A549 (cell line): ENCODE measurements around the gene UBAC2. TPM values are rescaled to one million over a fixed set of nuclear protein-coding genes. Genes with fewer than 3 reads are reported as not detected.

Source experiments
- ATAC-seq, 2 experiments: fragments of 200-7000 bp in 1 of 2; fragments of >200 bp in 1 of 2; cut with Nextera tagmentation in 1 of 2; cut with Tn5 transposase in 1 of 2; 3 replicates each; pipeline versions ENCODE4 v1.8.0 to v1.9.1; 2018 to 2020; ENCODE audit warnings: mild to moderate bottlenecking in 1 of 2, moderate library complexity in 1 of 2
- CTCF ChIA-PET: fragments of 300-600 bp; sonication (Branson Sonifier 250); formaldehyde crosslinking; extraction: SDS; loops from one replicate; lab custom pipeline; 2021; ENCODE audit warnings: antibody characterized with exemption, inconsistent platforms; lab: Yijun Ruan, JAX
- POLR2A ChIA-PET: fragments of 350-600 bp; formaldehyde crosslinking; extraction: SDS; loops from one replicate; lab custom pipeline; 2021; ENCODE audit warnings: antibody characterized with exemption, inconsistent platforms; lab: Yijun Ruan, JAX
- DNase-seq, 2 experiments: peaks; one replicate each; pipeline versions ENCODE4 v3.0.0 to v3.0.0-alpha.2; 2011 to 2016; ENCODE audit warnings: low read depth in 1 of 2, low spot score in 1 of 2
- FAIRE-seq: peaks from 2 replicates; lab custom pipeline; 2011; peaks lifted over from hg19 to GRCh38; lab: Jason Lieb, UNC
- H3K27ac ChIP-seq, 2 experiments: fragments of >200 bp; sonication (Bioruptor Twin); formaldehyde crosslinking; 3 replicates each; pipeline ENCODE4 v1.5.1; 2016 to 2017
- H3K4me1 ChIP-seq: fragments of >200 bp; sonication (Bioruptor Twin); formaldehyde crosslinking; 3 replicates; pipeline ENCODE4 v1.6.1; 2016
- H3K4me2 ChIP-seq: fragments of >200 bp; sonication (Bioruptor Twin); formaldehyde crosslinking; 3 replicates; pipeline ENCODE4 v1.6.1; 2016
- H3K4me3 ChIP-seq: fragments of >200 bp; sonication (Bioruptor Twin); formaldehyde crosslinking; 3 replicates; pipeline ENCODE4 v1.5.1; 2016
- H3K9me3 ChIP-seq: fragments of >200 bp; sonication (Bioruptor Twin); formaldehyde crosslinking; 3 replicates; pipeline ENCODE4 v1.6.1; 2016
- ATOH8 ChIP-seq: fragments of 250-450 bp; sonication (Bioruptor Pico); IDR thresholded peaks from 2 replicates; pipeline ENCODE4 v1.5.0; 2020; ENCODE audit warnings: low read depth, mild to moderate bottlenecking, moderate library complexity
- CBX2 ChIP-seq: fragments of 200-600 bp; sonication (generic); IDR thresholded peaks from 2 replicates; pipeline ENCODE4 v1.6.1; 2016; ENCODE audit warnings: low read depth, mild to moderate bottlenecking, borderline replicate concordance
- E2F6 ChIP-seq: IDR thresholded peaks from 2 replicates; pipeline ENCODE4 v1.6.1; 2012; ENCODE audit warnings: low read depth, borderline replicate concordance
- EHMT2 ChIP-seq: fragments of 200-600 bp; sonication (generic); IDR thresholded peaks from 2 replicates; pipeline ENCODE4 v1.6.1; 2016; ENCODE audit warnings: antibody characterized with exemption, low read depth, mild to moderate bottlenecking, moderate library complexity
- ELK1 ChIP-seq: fragments of 150-350 bp; IDR thresholded peaks from 2 replicates; pipeline ENCODE4 v1.6.1; 2014; ENCODE audit warnings: low read depth, mild to moderate bottlenecking, low read length
- FOSB ChIP-seq: fragments of 250-450 bp; sonication (Bioruptor Pico); IDR thresholded peaks from 2 replicates; pipeline ENCODE4 v1.5.0; 2020; ENCODE audit warnings: mild to moderate bottlenecking, moderate library complexity
- FOSL2 ChIP-seq, 2 experiments: fragments of 450-650 bp in 1 of 2; fragments of >200 bp in 1 of 2; sonication (Bioruptor Twin) in 1 of 2; formaldehyde crosslinking; IDR thresholded peaks; 2 replicates each; pipeline versions ENCODE4 v1.5.0 to v1.6.1; 2016 to 2020; ENCODE audit warnings: mild to moderate bottlenecking in 1 of 2, moderate library complexity in 1 of 2
- HDAC2 ChIP-seq: fragments of 200-600 bp; sonication (generic); IDR thresholded peaks from 2 replicates; pipeline ENCODE4 v1.6.1; 2016
- HEYL ChIP-seq: fragments of 250-450 bp; sonication (Bioruptor Pico); IDR thresholded peaks from 2 replicates; pipeline ENCODE4 v1.8.0; 2021; ENCODE audit warnings: mild to moderate bottlenecking, moderate library complexity
- HOXB5 ChIP-seq: fragments of 250-450 bp; sonication (Bioruptor Pico); IDR thresholded peaks from 2 replicates; pipeline ENCODE4 v1.5.0; 2020; ENCODE audit warnings: mild to moderate bottlenecking, moderate library complexity
- NFE2L2 ChIP-seq: fragments of 150-350 bp; conservative IDR thresholded peaks from 2 replicates; pipeline ENCODE4 v1.6.1; 2014; ENCODE audit warnings: low read length
- NPAS2 ChIP-seq: fragments of 250-450 bp; sonication (Bioruptor Pico); IDR thresholded peaks from 2 replicates; pipeline ENCODE4 v1.8.0; 2022; ENCODE audit warnings: mild to moderate bottlenecking, moderate library complexity, borderline replicate concordance
- PHF8 ChIP-seq: fragments of 200-600 bp; sonication (generic); IDR thresholded peaks from 2 replicates; pipeline ENCODE4 v1.6.1; 2016; ENCODE audit warnings: low read depth, mild to moderate bottlenecking, antibody characterized with exemption, moderate library complexity, borderline replicate concordance
- POLR2A ChIP-seq: IDR thresholded peaks from 2 replicates; pipeline ENCODE4 v1.6.1; 2012; ENCODE audit warnings: mild to moderate bottlenecking, low read length
- RCOR1 ChIP-seq: fragments of 150-350 bp; IDR thresholded peaks from 2 replicates; pipeline ENCODE4 v1.6.1; 2014; ENCODE audit warnings: antibody characterized with exemption, low read length, low read depth
- SREBF2 ChIP-seq: fragments of 450-650 bp; IDR thresholded peaks from 2 replicates; pipeline ENCODE4 v1.6.1; 2014; ENCODE audit warnings: mild to moderate bottlenecking, moderate library complexity
- ZC3H11A ChIP-seq: fragments of 450-650 bp; IDR thresholded peaks from 2 replicates; pipeline ENCODE4 v1.6.1; 2014; ENCODE audit warnings: antibody characterized with exemption, mild to moderate bottlenecking
- WGBS: methylation state at CpG from one replicate; pipeline ENCODE4 v1.1.6; 2017; ENCODE audit errors: missing lambda C conversion rate; 5-methylcytosine and 5-hydroxymethylcytosine counted together
- polyA plus RNA-seq, 4 experiments: library from polyadenylated mRNA; depleted of rRNA in 3 of 4; stranded (reverse); fragments of >200 nt; fragmentation: RNase III in 1 of 4; extraction: RNeasy Plus Mini Kit Qiagen cat#74134 plus additional on column Dnase treatment in 1 of 4; gene quantifications; 2 replicates in 3 of 4; 3 replicates in 1 of 4; pipeline ENCODE4 v1.2.3, GENCODE V29; 2011 to 2017

Gene UBAC2
- polyA plus RNA-seq, 2 of the 4 experiments (the other 2 are of a cell fraction) = 61.6 to 103 TPM

DNA sequence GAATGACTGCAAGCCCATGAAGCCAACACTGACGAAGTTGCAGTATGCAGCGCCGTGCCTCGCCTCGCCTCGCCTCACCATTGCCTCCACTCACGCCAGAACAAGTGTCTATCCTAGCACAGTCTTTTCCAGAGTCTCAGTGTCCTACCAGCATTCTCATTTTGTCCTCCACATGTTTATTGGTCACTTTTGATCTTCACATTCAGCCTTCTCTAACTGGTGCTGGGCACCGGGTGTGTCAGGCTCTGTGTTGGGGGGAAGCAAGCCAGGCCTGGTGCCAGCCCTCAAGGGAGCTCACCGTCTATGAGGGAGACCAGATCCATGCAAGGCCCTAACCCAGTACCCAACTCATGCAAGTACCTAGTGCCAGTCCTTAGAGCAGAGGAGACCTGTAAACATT is 176.3 kb downstream of the UBAC2 start (continued):
- TF ChIP-seq E2F6 (no peak), ZC3H11A (no peak)

DNA sequence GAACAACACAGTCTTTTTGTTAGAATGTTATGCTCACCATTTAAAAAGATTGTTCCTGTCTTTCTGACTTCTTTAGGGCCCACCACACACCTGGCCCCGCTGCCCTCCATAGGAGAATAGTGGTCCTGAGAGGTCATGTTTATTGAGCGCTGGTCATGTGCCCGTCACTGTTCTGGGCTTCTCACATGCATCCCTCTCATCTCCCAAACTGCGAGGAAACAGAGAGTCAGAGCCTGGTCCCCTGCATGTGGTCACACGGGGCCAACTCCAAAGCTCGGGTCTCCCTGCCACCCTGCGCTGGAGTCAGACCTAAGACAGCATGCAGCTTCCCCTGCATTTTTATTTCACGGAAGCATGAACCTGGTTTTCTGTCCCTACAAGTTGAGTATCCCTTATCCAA is 177.0 kb downstream of the UBAC2 start:
- H3K4me1 ChIP-seq = no peaks in the 10 kb centered on the region
- H3K27ac ChIP-seq = no peak overlapping the region
- no peak for ATAC-seq
- 94% methylated on average over 8 of the region's 8 CpGs for WGBS
- no peaks in the 10 kb centered on the region for H3K9me3 ChIP-seq
- FAIRE-seq = no peak
- DNase-seq = no peak
- TF ChIP-seq CBX2 (no peak), NFE2L2 (no peak), RCOR1 (no peak), FOSB (CRISPR knock-in tag) (no peak), POLR2A (no peak), PHF8 (no peak), SREBF2 (no peak), EHMT2 (no peak), ELK1 (no peak), FOSL2 (IDR thresholded peaks at IDR 0.05) (no peak), FOSL2 (CRISPR knock-in tag; IDR thresholded peaks at IDR 0.05) (no peak)
- POLR2A ChIA-PET = no interaction called here
- CTCF ChIA-PET = interaction anchor here (3.6 kb wide), 1 partner anchor 10 kb away, joined by 13 read pairs; no protein-coding TSS in a partner anchor
- H3K4me3 ChIP-seq = no peak overlapping the region
- H3K4me2 ChIP-seq = no peak overlapping the region

DNA sequence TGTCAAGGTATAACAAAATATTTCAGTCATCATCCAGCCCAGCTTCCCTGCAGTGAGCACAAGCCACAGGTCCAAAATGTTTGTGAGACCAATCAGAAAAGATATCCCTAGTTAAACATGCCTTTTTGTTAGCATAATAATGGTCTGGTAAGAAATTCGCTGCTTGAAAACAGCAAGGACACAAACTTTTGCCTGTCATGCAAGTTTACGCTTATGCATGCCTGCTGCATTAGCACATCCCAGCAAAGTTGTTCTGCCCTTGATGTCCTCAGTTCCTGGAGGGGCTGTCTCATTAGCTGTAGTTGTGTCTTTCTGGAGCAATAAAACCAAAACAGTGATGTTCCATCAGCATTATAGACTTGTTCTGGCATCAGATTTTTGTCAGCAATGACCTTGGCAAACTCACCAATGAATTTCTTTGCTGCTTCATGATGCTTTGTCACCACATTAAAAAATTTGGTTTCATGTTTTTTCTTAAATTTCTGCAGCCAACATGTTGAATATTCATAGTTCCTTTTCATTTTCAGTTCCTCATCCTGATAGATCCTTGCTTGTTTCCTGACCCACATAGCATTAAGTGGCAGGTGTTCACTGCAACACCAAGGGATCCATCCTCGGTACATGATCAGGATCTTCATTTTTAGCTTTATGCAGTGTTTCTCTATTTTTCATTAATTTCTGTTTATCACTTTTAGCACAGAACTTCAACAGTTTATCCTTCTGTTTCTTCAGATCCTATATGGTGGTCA is 178.5 kb downstream of the UBAC2 start:
- no peak overlapping the region for H3K27ac ChIP-seq
- WGBS = 94% methylated on average over 3 of the region's 3 CpGs
- POLR2A ChIA-PET = no interaction called here
- no peak overlapping the region for H3K4me3 ChIP-seq
- H3K4me1 ChIP-seq = no peaks in the 10 kb centered on the region
- H3K9me3 ChIP-seq = no peaks in the 10 kb centered on the region
- H3K4me2 ChIP-seq = no peak overlapping the region
- ATAC-seq (no peak), FAIRE-seq (no peak), DNase-seq (no peak)
- TF ChIP-seq NFE2L2 (no peak), E2F6 (no peak), ATOH8 (no peak), NPAS2 (CRISPR knock-in tag) (no peak), HDAC2 (no peak), HOXB5 (no peak), HEYL (CRISPR knock-in tag) (no peak), ELK1 (no peak)
- CTCF ChIA-PET = interaction anchor here (3.6 kb wide), 1 partner anchor 9 kb away, joined by 13 read pairs; no protein-coding TSS in a partner anchor
